ENCODE results near the gene NDUFAB1. TPM values are rescaled to one million over a fixed set of nuclear protein-coding genes. Genes with fewer than 3 reads are reported as not detected.

The NDUFAB1 gene
- total and polyA plus RNA-seq, 2 of the 13 experiments (the other 11 are each of a cell fraction or from before 2014, with no cell fraction given), result 221 to 601 TPM

GRCh38 chr16:23556881-23557778 is 39.0 kb downstream of the NDUFAB1 start, which contains the start of the genes EARS2 and UBFD1 (continued):
- TF ChIP-seq CREM (IDR thresholded peaks at IDR 0.05), result peak; percentile 98
- TF ChIP-seq CREM (CRISPR knock-in tag; IDR thresholded peaks at IDR 0.05), result no peak; the same call in 1 of the 2 replicates
- TF ChIP-seq ZNF878 (CRISPR knock-in tag; IDR thresholded peaks at IDR 0.05), result peak; percentile 67; the same call in 1 of the 2 replicates
- TF ChIP-seq NFYC (CRISPR knock-in tag; IDR thresholded peaks at IDR 0.05), result peak; percentile 90
- TF ChIP-seq ESRRA (CRISPR knock-in tag; IDR thresholded peaks at IDR 0.05; ENCODE audit: low read depth), result peak; percentile 64
- TF ChIP-seq SAP130 (CRISPR knock-in tag; IDR thresholded peaks at IDR 0.05; ENCODE audit: low read depth), result peak; percentile 100
- TF ChIP-seq PITX1 (CRISPR knock-in tag; IDR thresholded peaks at IDR 0.05), result peak; percentile 95
- peak; percentile 92; the same call in 1 of the 2 replicates for TF ChIP-seq ZNF333 (CRISPR knock-in tag; IDR thresholded peaks at IDR 0.05; ENCODE audit: borderline replicate concordance)
- TF ChIP-seq ZBTB49 (CRISPR knock-in tag; IDR thresholded peaks at IDR 0.05; ENCODE audit: borderline replicate concordance), result no peak
- peak; percentile 69; the same call in 1 of the 2 replicates for TF ChIP-seq RXRA (CRISPR knock-in tag; IDR thresholded peaks at IDR 0.05)
- TF ChIP-seq HNRNPL (IDR thresholded peaks at IDR 0.05; ENCODE audit: low read depth, low read length), result no peak
- peak; percentile 86 for TF ChIP-seq ZNF597 (CRISPR knock-in tag; IDR thresholded peaks at IDR 0.05)
- TF ChIP-seq ZNF567 (CRISPR knock-in tag; IDR thresholded peaks at IDR 0.05; ENCODE audit: borderline replicate concordance), result peak; percentile 96; the same call in 1 of the 2 replicates
- TF ChIP-seq CREB1 (IDR thresholded peaks at IDR 0.05), result peak; percentile 95
- peak; percentile 99 for TF ChIP-seq CREB1 (CRISPR knock-in tag; IDR thresholded peaks at IDR 0.05)
- TF ChIP-seq ATF5 (CRISPR knock-in tag; IDR thresholded peaks at IDR 0.05; ENCODE audit: low read depth), result peak; percentile 70; the same call in 1 of the 2 replicates
- peak in 1 of 2 experiments; percentile 81; a peak in 2 of 4 replicates for TF ChIP-seq ATF4 (CRISPR knock-in tag; IDR thresholded peaks at IDR 0.05)
- TF ChIP-seq HNF1A (IDR thresholded peaks at IDR 0.05; ENCODE audit: low read depth), result peak; percentile 23; the same call in 1 of the 2 replicates
- TF ChIP-seq HNF1A (CRISPR knock-in tag; IDR thresholded peaks at IDR 0.05; ENCODE audit: borderline replicate concordance), result peak; percentile 77; the same call in 1 of the 2 replicates

All from HepG2 (cell line).